SW480 (cell line): ENCODE measurements around the gene DNAJC7.
"Not testable (repeated sequence)": the region's sequence is repeated elsewhere in the genome, so short reads cannot be mapped to it uniquely, and the experiment has no call there.

Experiments used
- DNase-seq: peaks from one replicate; pipeline ENCODE4 v3.0.0-alpha.2; 2016; ENCODE audit warnings: low spot score

The DNAJC7 gene

DNA sequence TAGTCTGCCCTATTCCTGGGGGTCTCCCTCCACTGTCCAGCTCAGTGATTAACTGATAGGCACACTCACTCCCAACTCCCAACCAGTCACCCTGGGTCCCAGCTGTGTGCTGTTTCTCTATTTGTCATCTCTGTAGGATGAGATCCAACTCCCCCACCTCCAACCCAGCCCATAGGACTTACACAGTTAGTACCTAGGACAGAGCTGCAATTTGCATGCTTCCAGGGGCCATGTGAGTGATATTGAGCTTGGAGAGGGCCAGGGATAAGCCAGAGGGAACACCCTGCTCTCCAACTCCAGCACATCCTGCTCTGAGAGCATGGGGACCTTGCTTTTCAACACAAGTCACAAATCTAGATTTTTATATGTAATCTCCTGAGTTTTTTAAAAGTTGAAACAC is 24.4 kb upstream of the DNAJC7 start:
- no peak for DNase-seq

DNA sequence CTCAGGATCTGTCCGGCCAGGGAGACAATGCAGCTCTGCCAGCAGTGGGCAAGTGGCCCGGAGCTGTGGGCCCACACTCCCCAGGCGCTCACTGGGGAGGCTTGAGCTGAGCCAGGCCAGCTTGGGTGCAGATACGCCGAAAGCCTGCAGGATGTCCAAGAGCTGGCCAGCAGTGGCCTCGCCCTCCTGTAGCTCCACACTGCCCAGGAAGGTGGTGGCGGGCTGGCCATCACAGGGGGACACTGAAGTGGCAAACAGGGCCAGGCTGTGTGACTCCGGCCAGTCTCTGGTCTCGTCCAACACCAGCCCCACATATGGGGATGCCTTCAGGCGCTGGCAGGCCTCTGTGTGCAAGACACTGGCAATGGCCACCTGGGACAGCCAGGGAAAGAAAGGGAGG is 23.6 kb upstream of the DNAJC7 start:
- DNase-seq = no peak

DNA sequence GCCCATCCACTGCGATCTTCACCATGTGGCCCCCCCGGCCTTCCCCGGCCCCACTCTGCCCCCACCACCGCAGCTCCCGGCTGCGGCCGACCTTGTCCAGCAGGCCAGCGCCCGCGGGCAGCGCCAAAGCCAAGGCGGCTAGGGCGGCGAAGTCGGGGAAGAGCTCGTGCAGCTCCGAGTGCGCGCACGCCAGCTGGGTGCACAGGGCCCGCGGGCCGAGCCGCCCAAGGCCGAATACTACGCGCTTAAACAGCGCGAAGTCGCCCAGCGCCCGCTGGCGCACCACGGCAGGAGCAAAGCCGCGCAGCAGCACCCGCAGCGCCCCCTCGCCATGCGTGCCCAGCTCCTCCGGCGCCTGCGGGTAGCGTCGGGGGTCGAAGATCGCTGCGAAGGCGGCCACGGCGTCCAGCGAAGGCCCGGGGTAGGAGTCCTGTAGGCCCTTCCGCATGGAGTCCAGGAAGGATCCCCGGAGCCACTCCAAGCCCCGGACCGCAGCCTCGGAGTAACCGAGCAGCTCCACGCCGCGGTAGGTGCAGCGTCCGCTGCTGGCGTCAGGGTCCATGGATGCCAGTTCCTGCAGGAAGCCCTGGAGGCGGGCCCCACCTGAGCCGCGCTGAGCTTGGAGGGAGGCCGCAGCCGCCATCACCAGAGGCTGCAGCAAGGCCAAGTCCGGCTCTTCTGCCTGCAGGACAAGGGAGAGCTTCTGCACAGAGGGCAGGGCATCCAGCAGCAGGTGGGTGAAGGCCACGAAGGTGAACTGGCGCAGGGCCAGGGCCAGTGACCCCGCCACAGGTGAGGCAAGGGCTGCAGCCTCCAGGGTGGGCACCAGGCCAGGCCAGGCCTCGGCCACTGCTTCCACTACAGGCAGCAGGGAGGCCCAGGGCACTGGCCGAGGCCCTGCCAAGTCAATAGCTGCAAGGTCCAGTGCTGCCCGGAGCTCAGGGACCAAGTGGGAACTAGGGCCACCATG is 22.8 kb upstream of the DNAJC7 start:
- no peak for DNase-seq

- DNase-seq = no peak
Observed at GRCh38 chr17:42038221-42038973, 21.2 kb upstream of the DNAJC7 start.

DNA sequence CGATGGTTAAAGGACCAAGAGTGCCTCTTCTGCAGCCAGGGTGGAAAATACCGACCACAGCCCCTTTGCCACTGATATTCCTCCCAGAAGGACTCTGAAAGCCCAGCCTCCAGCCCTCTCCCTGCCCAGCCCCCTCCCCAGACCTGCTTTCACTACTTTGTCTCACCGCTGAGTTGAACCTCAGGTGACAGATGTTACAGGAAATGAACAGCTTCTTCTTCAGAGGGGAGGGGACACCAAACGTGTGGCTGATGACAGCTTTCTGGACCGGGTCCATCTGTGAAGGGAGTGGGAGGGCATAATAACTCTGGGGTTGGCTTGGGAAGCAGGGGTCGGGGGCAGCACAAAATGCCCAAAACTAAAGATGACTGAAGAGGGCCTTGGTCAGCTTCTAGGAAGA is 16.8 kb upstream of the DNAJC7 start:
- no peak for DNase-seq

GRCh38 chr17:42031584-42031983 is 14.3 kb upstream of the DNAJC7 start:
- no peak for DNase-seq

- no peak for DNase-seq
Observed at GRCh38 chr17:42028791-42029127, 11.5 kb upstream of the DNAJC7 start.

GRCh38 chr17:42027961-42028790 is 10.9 kb upstream of the DNAJC7 start:
- peak; percentile 35 for DNase-seq

- DNase-seq = no peak
Observed at GRCh38 chr17:42027590-42027889, 10.3 kb upstream of the DNAJC7 start.

DNA sequence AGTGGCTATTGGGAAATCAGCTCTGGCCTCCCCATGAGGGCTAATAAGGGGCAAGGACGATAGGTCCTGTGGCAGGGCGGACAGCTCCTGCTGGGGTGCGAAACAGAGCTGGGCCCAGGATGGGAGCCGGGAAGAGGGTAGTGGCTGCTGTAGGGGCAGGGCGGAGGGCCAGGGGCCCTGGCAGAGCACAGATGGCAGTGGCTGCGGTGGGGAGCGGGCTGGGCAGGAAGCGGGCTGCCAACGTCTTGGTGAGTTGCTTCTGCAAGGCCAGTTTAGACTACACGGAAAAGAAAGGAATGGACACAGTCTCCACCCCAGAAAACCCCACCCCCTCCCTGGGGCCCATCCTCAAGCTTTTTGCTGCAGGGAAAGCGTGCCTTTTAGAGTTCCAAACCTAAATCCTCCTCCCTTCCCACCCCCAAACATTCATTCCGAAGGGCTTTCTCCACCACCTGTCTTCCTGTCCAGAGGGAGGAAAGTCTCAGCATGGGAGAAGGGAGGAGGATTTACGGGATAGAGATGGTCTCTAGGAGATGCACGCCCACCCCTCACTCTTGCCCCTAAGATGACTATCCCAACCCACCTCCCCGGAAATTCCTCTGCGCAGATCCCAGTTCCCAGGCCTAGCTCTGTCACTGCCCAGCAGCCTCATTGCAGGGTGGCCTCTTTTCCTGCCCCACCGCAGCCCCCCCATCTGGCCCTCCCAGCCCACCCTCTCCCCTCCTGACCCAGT is 9.8 kb upstream of the DNAJC7 start:
- DNase-seq = no peak

- DNase-seq = no peak
Observed at GRCh38 chr17:42025936-42026335, 8.7 kb upstream of the DNAJC7 start.

- DNase-seq = no peak
Observed at GRCh38 chr17:42025191-42025579, 7.9 kb upstream of the DNAJC7 start.

DNA sequence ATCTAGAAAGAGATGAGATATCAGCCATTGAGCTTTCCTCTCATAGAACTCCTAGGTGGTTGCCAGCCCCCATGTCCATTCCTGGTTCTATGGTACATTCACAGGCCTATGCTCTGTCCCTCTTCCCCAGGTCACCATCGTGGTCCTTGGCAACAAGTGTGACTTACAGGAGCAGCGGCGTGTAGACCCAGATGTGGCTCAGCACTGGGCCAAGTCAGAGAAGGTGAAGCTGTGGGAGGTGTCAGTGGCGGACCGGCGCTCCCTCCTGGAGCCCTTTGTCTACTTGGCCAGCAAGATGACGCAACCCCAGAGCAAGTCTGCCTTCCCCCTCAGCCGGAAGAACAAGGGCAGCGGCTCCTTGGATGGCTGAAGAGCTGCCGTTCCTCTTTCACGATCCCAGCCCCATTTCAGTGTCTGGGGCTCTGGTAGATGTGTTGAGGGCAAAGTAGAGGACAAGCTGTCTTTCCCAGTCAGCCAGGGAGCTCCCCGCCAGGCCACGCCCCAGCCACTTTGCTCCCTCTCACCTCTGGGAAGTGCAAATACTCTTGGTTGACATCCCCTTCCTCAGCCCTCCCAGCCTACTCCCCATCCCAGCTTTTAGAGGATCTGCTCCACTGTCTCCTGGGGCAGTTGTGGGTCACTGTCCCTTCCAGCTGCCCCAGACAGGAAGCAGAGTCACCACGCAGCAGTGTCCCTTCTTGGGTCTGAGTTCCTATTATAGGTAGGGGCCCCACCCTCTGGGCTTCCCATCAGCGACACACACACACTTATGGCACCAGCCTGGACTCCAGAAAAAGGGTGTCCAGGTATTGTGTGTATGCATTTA is 6.5 kb upstream of the DNAJC7 start:
- no peak for DNase-seq

GRCh38 chr17:42020845-42021244 is 3.6 kb upstream of the DNAJC7 start:
- DNase-seq = not testable (repeated sequence)

- peak; percentile 88 for DNase-seq
Observed at GRCh38 chr17:42019509-42020404, 2.5 kb upstream of the DNAJC7 start, which contains the start of gene NKIRAS2. Gene NKIRAS2 (plus strand): TSS chr17:42020090. CDS start chr17:42021578, 1,488 bp downstream.

DNA sequence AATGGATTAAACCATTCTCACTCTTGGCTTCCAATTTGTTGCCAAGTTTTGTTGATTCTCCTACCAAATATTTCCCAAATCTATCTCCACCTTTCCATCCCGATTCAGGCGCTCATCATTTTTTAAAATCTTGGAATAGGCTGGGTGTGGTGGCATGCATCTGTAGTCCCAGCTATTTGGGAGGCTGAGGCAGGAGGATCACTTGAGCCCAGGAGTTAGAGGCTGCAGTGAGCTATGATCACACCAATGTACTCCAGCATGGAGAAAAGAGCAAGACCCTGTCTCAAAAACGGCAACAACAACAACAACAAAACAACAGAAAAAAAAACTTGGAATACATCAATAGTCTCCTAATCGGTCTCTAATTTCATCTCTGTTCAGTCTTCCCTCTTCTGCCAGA is 1.7 kb upstream of the DNAJC7 start:
- no peak for DNase-seq

GRCh38 chr17:42018339-42018738 is 1.1 kb upstream of the DNAJC7 start:
- DNase-seq = peak; percentile 23

DNA sequence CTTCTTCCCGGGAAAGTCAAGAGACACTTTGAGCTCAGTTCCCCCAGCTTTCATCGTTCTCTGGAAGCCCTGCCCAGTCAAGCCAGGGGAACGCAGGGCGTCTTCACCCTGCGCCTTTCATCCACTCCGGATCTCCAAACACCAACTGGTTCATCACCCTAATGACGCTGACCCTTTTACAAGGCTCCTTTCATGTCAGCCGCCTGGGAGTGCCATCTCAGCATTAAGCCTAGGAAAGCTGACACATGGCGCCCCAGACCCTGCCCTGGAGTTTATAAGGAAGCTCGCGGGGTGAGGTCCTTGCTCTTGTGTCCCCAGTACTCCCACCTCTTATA is 594 bp upstream of the DNAJC7 start:
- peak; percentile 86 for DNase-seq

- DNase-seq = no peak
Observed at GRCh38 chr17:42016411-42016831, 818 bp downstream of the DNAJC7 start.

DNA sequence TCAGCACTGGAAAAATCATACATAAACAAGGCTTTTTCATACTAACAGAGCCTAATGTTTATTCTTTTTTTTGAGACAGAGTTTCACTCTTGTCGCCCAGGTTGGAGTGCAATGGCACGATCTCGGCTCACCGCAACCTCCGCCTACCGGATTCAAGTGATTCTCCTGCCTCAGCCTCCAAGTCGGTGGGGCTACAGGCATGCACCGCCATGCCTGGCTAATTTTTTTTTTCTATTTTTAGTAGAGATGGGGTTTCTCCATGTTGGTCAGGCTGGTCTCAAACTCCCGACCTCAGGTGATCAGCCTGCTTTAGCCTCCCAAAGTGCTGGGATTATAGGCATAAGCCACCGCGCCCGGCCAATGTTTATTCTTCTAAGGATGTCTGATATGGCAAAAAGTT is 3.5 kb downstream of the DNAJC7 start:
- not testable (repeated sequence) for DNase-seq
